ENCODE measurements around the gene MOB3B.

The MOB3B gene

GRCh38 chr9:27291292-27291691 lies 238.3 kb downstream of the MOB3B start:
- DNase-seq (ENCODE audit: low read depth) = no peak
- H3K4me3 ChIP-seq (ENCODE audit: low read length) = no peak overlapping the region
- TF ChIP-seq CTCF (conservative IDR thresholded peaks at IDR 0.05; ENCODE audit: low read length) = no peak

- H3K4me3 ChIP-seq (ENCODE audit: low read length) = no peak overlapping the region
- TF ChIP-seq CTCF (conservative IDR thresholded peaks at IDR 0.05; ENCODE audit: low read length) = no peak
- no peak for DNase-seq (ENCODE audit: low read depth)
These were observed 247.3 kb downstream of the MOB3B start for GRCh38 chr9:27282269-27282668.

- TF ChIP-seq CTCF (conservative IDR thresholded peaks at IDR 0.05; ENCODE audit: low read length) = no peak
- no peak overlapping the region for H3K4me3 ChIP-seq (ENCODE audit: low read length)
- peak; percentile 9 for DNase-seq (ENCODE audit: low read depth)
These were observed 248.8 kb downstream of the MOB3B start for GRCh38 chr9:27280860-27281259.

GRCh38 chr9:27280249-27280648 lies 249.4 kb downstream of the MOB3B start:
- H3K4me3 ChIP-seq (ENCODE audit: low read length) = no peak overlapping the region
- DNase-seq (ENCODE audit: low read depth) = no peak
- TF ChIP-seq CTCF (conservative IDR thresholded peaks at IDR 0.05; ENCODE audit: low read length) = no peak

GRCh38 chr9:27279611-27280010 lies 250.0 kb downstream of the MOB3B start:
- TF ChIP-seq CTCF (conservative IDR thresholded peaks at IDR 0.05; ENCODE audit: low read length) = no peak
- DNase-seq (ENCODE audit: low read depth) = no peak
- H3K4me3 ChIP-seq (ENCODE audit: low read length) = no peak overlapping the region

GRCh38 chr9:27278374-27278773 lies 251.2 kb downstream of the MOB3B start:
- no peak overlapping the region for H3K4me3 ChIP-seq (ENCODE audit: low read length)
- DNase-seq (ENCODE audit: low read depth) = peak; percentile 3
- TF ChIP-seq CTCF (conservative IDR thresholded peaks at IDR 0.05; ENCODE audit: low read length) = no peak

GRCh38 chr9:27276193-27277030 lies 253.2 kb downstream of the MOB3B start:
- peak overlapping the region; percentile 1; the same call in 1 of the 2 replicates for H3K4me3 ChIP-seq (ENCODE audit: low read length)
- DNase-seq (ENCODE audit: low read depth) = peak; percentile 56
- peak; percentile 77 for TF ChIP-seq CTCF (conservative IDR thresholded peaks at IDR 0.05; ENCODE audit: low read length)

All from AG10803 (cell line).